ENCODE measurements around the gene CENPK. TPM values are rescaled to one million over a fixed set of nuclear protein-coding genes. Genes with fewer than 3 reads are reported as not detected.
A peak's percentile ranks its signal among the peaks of the same experiment; 100 is the strongest.

Gene CENPK
- total RNA-seq, 1 donor from 2014 or later = 134 TPM

DNA sequence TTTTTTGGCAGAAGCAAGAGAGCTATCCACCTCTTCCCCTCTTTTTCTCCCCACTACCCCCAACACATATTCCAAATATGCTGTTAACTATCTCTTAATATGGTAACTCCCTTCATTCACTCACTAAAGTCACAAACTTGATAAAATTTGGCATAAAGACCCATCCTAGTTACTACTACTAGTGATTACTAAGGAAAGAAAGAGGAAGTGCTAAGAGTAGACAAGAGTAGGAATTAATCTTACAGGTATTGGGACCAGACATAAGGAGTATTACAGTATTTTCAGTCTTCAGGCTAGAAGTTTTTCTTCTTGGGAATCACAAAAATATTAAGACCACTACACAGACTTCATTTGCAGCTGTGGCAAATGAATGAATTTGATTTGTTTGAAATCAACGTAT, 83.4 kb downstream of the CENPK start:
- no peak overlapping the region for H3K27ac ChIP-seq
- no peaks in the 10 kb centered on the region for H4K20me1 ChIP-seq (ENCODE audit: low read depth)
- no peaks in the 10 kb centered on the region for H3K9me3 Mint-ChIP-seq
- H3K79me2 ChIP-seq (ENCODE audit: low read depth) = no peaks in the 10 kb centered on the region
- no peak overlapping the region for H3K9ac ChIP-seq
- H3K36me3 Mint-ChIP-seq = no peaks in the 10 kb centered on the region
- peaks cover 12% of the 10 kb centered on the region for H3K27me3 ChIP-seq
- no peaks in the 10 kb centered on the region for H3K9me3 ChIP-seq (ENCODE audit: low read depth)
- TF ChIP-seq EZH2 (IDR thresholded peaks at IDR 0.05) = no peak
- TF ChIP-seq, protein P1, sequence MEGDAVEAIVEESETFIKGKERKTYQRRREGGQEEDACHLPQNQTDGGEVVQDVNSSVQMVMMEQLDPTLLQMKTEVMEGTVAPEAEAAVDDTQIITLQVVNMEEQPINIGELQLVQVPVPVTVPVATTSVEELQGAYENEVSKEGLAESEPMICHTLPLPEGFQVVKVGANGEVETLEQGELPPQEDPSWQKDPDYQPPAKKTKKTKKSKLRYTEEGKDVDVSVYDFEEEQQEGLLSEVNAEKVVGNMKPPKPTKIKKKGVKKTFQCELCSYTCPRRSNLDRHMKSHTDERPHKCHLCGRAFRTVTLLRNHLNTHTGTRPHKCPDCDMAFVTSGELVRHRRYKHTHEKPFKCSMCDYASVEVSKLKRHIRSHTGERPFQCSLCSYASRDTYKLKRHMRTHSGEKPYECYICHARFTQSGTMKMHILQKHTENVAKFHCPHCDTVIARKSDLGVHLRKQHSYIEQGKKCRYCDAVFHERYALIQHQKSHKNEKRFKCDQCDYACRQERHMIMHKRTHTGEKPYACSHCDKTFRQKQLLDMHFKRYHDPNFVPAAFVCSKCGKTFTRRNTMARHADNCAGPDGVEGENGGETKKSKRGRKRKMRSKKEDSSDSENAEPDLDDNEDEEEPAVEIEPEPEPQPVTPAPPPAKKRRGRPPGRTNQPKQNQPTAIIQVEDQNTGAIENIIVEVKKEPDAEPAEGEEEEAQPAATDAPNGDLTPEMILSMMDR (IDR thresholded peaks at IDR 0.05) = no peak
- TF ChIP-seq EZH2phosphoT487 (IDR thresholded peaks at IDR 0.05) = no peak
- peaks cover 32% of the 10 kb centered on the region for H3K4me1 ChIP-seq
- H3K27me3 Mint-ChIP-seq (ENCODE audit: insufficient read depth, low read depth) = peaks cover 4% of the 10 kb centered on the region
- H3K4me2 ChIP-seq = peak overlapping the region; percentile 97
- H3K4me1 Mint-ChIP-seq = peaks cover 18% of the 10 kb centered on the region
- no peak for DNase-seq (ENCODE audit: low spot score)
- H3K36me3 ChIP-seq = no peaks in the 10 kb centered on the region
- H3K4me3 ChIP-seq = peak overlapping the region; percentile 59
- no peak overlapping the region for H3K4me3 Mint-ChIP-seq
- no peak overlapping the region for H3K27ac Mint-ChIP-seq
- peaks cover 22% of the 10 kb centered on the region for H3F3A ChIP-seq (ENCODE audit: low read depth)
- H2AFZ ChIP-seq (replicated peaks) = no peak overlapping the region

DNA sequence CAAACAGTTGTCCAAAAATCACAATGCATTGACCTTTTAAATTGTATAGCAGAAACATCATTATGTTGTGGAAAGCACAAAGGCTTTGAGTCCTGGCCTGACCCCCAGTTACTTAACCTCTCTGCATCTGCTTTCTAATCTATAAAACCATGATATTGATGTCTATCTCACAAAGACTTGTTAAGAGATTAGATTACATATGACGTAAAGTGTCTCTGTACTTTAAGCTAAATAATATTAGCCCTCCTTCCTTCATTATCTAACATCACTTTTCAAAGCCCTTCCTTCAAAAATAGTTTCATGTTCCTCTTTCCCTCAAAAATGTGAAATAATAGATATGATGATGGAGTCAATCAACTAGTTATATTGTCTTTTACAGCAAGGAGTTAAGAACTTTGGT, 84.6 kb downstream of the CENPK start:
- Histone ChIP-seq H3K9ac (no peak overlapping the region), H4K20me1 (ENCODE audit: low read depth) (no peaks in the 10 kb centered on the region), H3K9me3 (ENCODE audit: low read depth) (no peaks in the 10 kb centered on the region), H3K79me2 (ENCODE audit: low read depth) (no peaks in the 10 kb centered on the region), H2AFZ (replicated peaks) (no peak overlapping the region), H3K4me1 (peaks cover 29% of the 10 kb centered on the region), H3K4me2 (no peak overlapping the region), H3K4me3 (no peak overlapping the region), H3F3A (ENCODE audit: low read depth) (peaks cover 22% of the 10 kb centered on the region), H3K36me3 (no peaks in the 10 kb centered on the region), H3K27ac (no peak overlapping the region), H3K27me3 (peaks cover 12% of the 10 kb centered on the region)
- Mint-ChIP-seq H3K4me3 (no peak overlapping the region), H3K27ac (no peak overlapping the region), H3K36me3 (no peaks in the 10 kb centered on the region), H3K4me1 (peaks cover 17% of the 10 kb centered on the region), H3K27me3 (ENCODE audit: insufficient read depth, low read depth) (peaks cover 4% of the 10 kb centered on the region), H3K9me3 (no peaks in the 10 kb centered on the region)
- no peak for DNase-seq (ENCODE audit: low spot score)
- TF ChIP-seq EZH2 (IDR thresholded peaks at IDR 0.05) (no peak), EZH2phosphoT487 (IDR thresholded peaks at IDR 0.05) (no peak)
- TF ChIP-seq, protein P1 (IDR thresholded peaks at IDR 0.05) = no peak

DNA sequence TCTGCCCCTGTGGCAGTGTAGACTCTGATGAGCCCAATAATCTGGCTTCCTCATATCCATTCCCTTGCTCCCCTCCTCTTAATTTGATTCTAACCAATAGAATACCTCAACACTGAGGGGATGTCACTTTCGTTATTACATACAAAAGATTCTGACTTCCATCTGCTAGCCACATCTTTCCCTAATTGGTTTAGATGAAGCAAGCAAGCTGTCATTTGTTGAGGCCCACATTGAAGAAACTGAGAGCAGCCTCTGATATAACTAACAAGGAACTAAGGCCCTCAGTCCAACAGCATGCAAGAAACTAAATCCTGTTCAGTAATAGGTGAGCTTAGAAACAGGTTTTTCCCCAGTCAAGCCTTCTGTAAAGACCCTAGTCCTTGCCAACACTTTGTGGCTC, 87.1 kb downstream of the CENPK start:
- DNase-seq (ENCODE audit: low spot score) = no peak
- peaks cover 15% of the 10 kb centered on the region for H3K4me1 ChIP-seq
- no peak overlapping the region for H3K4me3 ChIP-seq
- no peak overlapping the region for H3K27ac ChIP-seq
- Mint-ChIP-seq H3K27me3 (ENCODE audit: insufficient read depth, low read depth) (no peaks in the 10 kb centered on the region), H3K4me3 (no peak overlapping the region), H3K36me3 (no peaks in the 10 kb centered on the region), H3K27ac (no peak overlapping the region), H3K4me1 (no peaks in the 10 kb centered on the region), H3K9me3 (no peaks in the 10 kb centered on the region)
- no peaks in the 10 kb centered on the region for H3F3A ChIP-seq (ENCODE audit: low read depth)
- H3K79me2 ChIP-seq (ENCODE audit: low read depth) = no peaks in the 10 kb centered on the region
- no peak overlapping the region for H3K9ac ChIP-seq
- H3K9me3 ChIP-seq (ENCODE audit: low read depth) = no peaks in the 10 kb centered on the region
- H3K4me2 ChIP-seq = no peak overlapping the region
- no peak overlapping the region for H2AFZ ChIP-seq (replicated peaks)
- no peaks in the 10 kb centered on the region for H3K36me3 ChIP-seq
- H4K20me1 ChIP-seq (ENCODE audit: low read depth) = no peaks in the 10 kb centered on the region
- H3K27me3 ChIP-seq = peaks cover 12% of the 10 kb centered on the region
- TF ChIP-seq EZH2 (IDR thresholded peaks at IDR 0.05) (no peak), EZH2phosphoT487 (IDR thresholded peaks at IDR 0.05) (no peak)

DNA sequence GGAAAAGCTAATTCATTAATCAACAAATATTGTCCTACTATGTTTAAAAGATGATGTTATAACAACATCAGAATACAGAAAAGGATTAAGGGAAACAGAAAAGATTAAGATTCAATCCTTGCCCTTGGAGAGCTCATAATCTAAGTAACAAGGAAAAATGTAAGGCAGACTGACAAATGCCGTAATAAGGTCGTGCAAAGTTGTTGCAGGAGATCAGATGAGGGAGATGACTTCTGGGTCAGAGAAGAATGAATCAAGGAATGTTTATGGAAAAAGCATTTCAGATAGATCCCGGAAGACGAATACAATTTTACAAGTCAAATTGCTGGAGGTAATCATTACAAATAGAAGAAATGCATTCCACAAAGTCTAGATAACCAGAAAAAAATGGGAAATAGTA, 87.6 kb downstream of the CENPK start:
- no peak overlapping the region for H3K4me2 ChIP-seq
- Mint-ChIP-seq H3K4me1 (no peaks in the 10 kb centered on the region), H3K27ac (no peak overlapping the region), H3K27me3 (ENCODE audit: insufficient read depth, low read depth) (no peaks in the 10 kb centered on the region), H3K36me3 (no peaks in the 10 kb centered on the region), H3K9me3 (no peaks in the 10 kb centered on the region), H3K4me3 (no peak overlapping the region)
- no peaks in the 10 kb centered on the region for H3K9me3 ChIP-seq (ENCODE audit: low read depth)
- H3K27ac ChIP-seq = no peak overlapping the region
- H3K36me3 ChIP-seq = no peaks in the 10 kb centered on the region
- peaks cover 10% of the 10 kb centered on the region for H3K4me1 ChIP-seq
- no peaks in the 10 kb centered on the region for H4K20me1 ChIP-seq (ENCODE audit: low read depth)
- no peak overlapping the region for H3K9ac ChIP-seq
- H3K27me3 ChIP-seq = peaks cover 9% of the 10 kb centered on the region
- no peak overlapping the region for H2AFZ ChIP-seq (replicated peaks)
- no peaks in the 10 kb centered on the region for H3K79me2 ChIP-seq (ENCODE audit: low read depth)
- no peaks in the 10 kb centered on the region for H3F3A ChIP-seq (ENCODE audit: low read depth)
- no peak for DNase-seq (ENCODE audit: low spot score)
- no peak overlapping the region for H3K4me3 ChIP-seq
- TF ChIP-seq, protein P1 (IDR thresholded peaks at IDR 0.05) = no peak
- TF ChIP-seq EZH2phosphoT487 (IDR thresholded peaks at IDR 0.05) (no peak), EZH2 (IDR thresholded peaks at IDR 0.05) (no peak)

Data from neural progenitor cell (in vitro differentiated cells).